LNCAP (cell line): ENCODE results near the gene FOXS1.

Experiments
- CTCF ChIP-seq: fragments of 450-650 bp; IDR thresholded peaks from 2 replicates; pipeline ENCODE4 v1.5.1; 2017; ENCODE audit warnings: mild to moderate bottlenecking

Gene FOXS1

GRCh38 chr20:31813611-31814010 lies 31.8 kb downstream of the FOXS1 start:
- no peak for TF ChIP-seq CTCF

GRCh38 chr20:31811796-31812728 lies 33.3 kb downstream of the FOXS1 start:
- TF ChIP-seq CTCF, result no peak

- no peak for TF ChIP-seq CTCF
Measured at GRCh38 chr20:31811198-31811597, 34.2 kb downstream of the FOXS1 start.

- no peak for TF ChIP-seq CTCF
Measured at GRCh38 chr20:31809661-31810060, 35.7 kb downstream of the FOXS1 start.

GRCh38 chr20:31808481-31808880 lies 36.9 kb downstream of the FOXS1 start:
- TF ChIP-seq CTCF, result no peak

GRCh38 chr20:31806564-31807355 lies 38.6 kb downstream of the FOXS1 start:
- no peak for TF ChIP-seq CTCF

- no peak for TF ChIP-seq CTCF
Measured at GRCh38 chr20:31803552-31804291, 41.7 kb downstream of the FOXS1 start.
